HEK293 (cell line): ENCODE results near the gene TSC22D3.

Experiments
- CTCF ChIP-seq: fragments of 450-650 bp; formaldehyde crosslinking; IDR thresholded peaks from 2 replicates; pipeline ENCODE4 v1.5.1; 2016; ENCODE audit warnings: missing biosample characterization, missing genetic modification characterization
- KLF1 ChIP-seq: fragments of 450-650 bp; formaldehyde crosslinking; IDR thresholded peaks from 2 replicates; pipeline ENCODE4 v1.5.1; 2016; ENCODE audit warnings: missing biosample characterization, missing genetic modification characterization
- PATZ1 ChIP-seq: fragments of 450-650 bp; formaldehyde crosslinking; IDR thresholded peaks from 2 replicates; pipeline ENCODE4 v1.5.1; 2016; ENCODE audit warnings: missing biosample characterization, missing genetic modification characterization
- PBX3 ChIP-seq: sonication (generic); formaldehyde crosslinking; IDR thresholded peaks from 2 replicates; pipeline ENCODE4 v1.8.1; 2022; ENCODE audit warnings: mild to moderate bottlenecking, moderate library complexity, missing genetic modification reagents
- REPIN1 ChIP-seq: fragments of 450-650 bp; formaldehyde crosslinking; IDR thresholded peaks from 2 replicates; pipeline ENCODE4 v1.5.1; 2017; ENCODE audit warnings: missing biosample characterization, missing genetic modification characterization, low read depth
- TCF7L2 ChIP-seq: IDR thresholded peaks from 2 replicates; pipeline ENCODE4 v1.6.1; 2011; ENCODE audit warnings: low read depth, mild to moderate bottlenecking, inconsistent platforms, low read length, moderate library complexity, borderline replicate concordance
- ZFP3 ChIP-seq: fragments of 450-650 bp; formaldehyde crosslinking; IDR thresholded peaks from 2 replicates; pipeline ENCODE4 v1.5.1; 2016; ENCODE audit warnings: low read depth, missing biosample characterization, missing genetic modification characterization
- ZNF146 ChIP-seq: fragments of 450-650 bp; formaldehyde crosslinking; IDR thresholded peaks from 2 replicates; pipeline ENCODE4 v1.5.1; 2016; ENCODE audit warnings: missing biosample characterization, missing genetic modification characterization
- ZNF184 ChIP-seq: fragments of 450-650 bp; IDR thresholded peaks from 2 replicates; pipeline ENCODE4 v1.5.1; 2018; ENCODE audit warnings: missing biosample characterization, mild to moderate bottlenecking, missing genetic modification characterization
- ZNF549 ChIP-seq: fragments of 450-650 bp; IDR thresholded peaks from 2 replicates; pipeline ENCODE4 v1.5.1; 2018; ENCODE audit warnings: missing biosample characterization, missing genetic modification characterization, mild to moderate bottlenecking, inconsistent platforms, moderate library complexity
- ZNF701 ChIP-seq: fragments of 450-650 bp; formaldehyde crosslinking; IDR thresholded peaks from 2 replicates; pipeline ENCODE4 v1.5.1; 2016; ENCODE audit warnings: missing biosample characterization, missing genetic modification characterization

- TF ChIP-seq CTCF (tag by site-specific recombination) (no peak), PBX3 (CRISPR knock-in tag) (no peak), TCF7L2 (no peak), REPIN1 (tag by site-specific recombination) (no peak), ZNF549 (tag by site-specific recombination) (no peak), ZNF184 (tag by site-specific recombination) (no peak), ZNF146 (tag by site-specific recombination) (no peak), PATZ1 (tag by site-specific recombination) (no peak), ZFP3 (tag by site-specific recombination) (no peak), KLF1 (no peak), ZNF701 (tag by site-specific recombination) (no peak)
These were observed 92.3 kb downstream of the TSC22D3 start for GRCh38 chrX:107683124-107683895.
